ENCODE measurements around the gene ZNF362.

The ZNF362 gene

DNA sequence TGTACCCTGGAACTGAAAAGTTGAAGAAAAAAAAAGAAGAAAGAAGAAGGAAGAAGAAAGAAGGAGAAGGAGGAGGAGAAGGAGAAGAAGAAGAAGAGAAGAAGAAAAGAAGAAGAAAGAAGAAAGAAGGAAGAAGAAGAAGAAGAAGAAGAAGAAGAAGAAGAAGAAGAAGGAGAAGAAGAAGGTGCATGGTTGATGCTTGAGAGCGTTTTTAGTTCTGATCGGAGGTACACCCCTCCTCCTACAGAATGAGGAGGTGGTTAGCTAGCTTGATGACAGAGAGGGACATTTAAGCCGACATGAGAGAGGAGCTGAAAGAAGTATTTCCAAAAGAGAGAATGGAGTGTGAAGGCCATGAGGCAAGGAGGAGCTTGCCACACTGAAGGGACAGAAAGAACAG is 5.6 kb upstream of the ZNF362 start:
- H3K9me3 ChIP-seq (ENCODE audit: control insufficient read depth, insufficient read depth, low read length), result no peaks in the 10 kb centered on the region
- no peak overlapping the region for H3K4me2 ChIP-seq (ENCODE audit: low read length)

GRCh38 chr1:33254491-33254890 is 1.8 kb upstream of the ZNF362 start:
- no peaks in the 10 kb centered on the region for H4K20me1 ChIP-seq (ENCODE audit: control insufficient read depth, insufficient read depth, low read depth, low read length)
- H3K4me1 ChIP-seq (ENCODE audit: control insufficient read depth, low read length), result peaks cover 24% of the 10 kb centered on the region
- peaks cover 3% of the 10 kb centered on the region; the same call in 1 of the 2 replicates for H3K36me3 ChIP-seq (ENCODE audit: control insufficient read depth, low read length)
- no peaks in the 10 kb centered on the region for H3K9me3 ChIP-seq (ENCODE audit: control insufficient read depth, insufficient read depth, low read length)
- H3K79me2 ChIP-seq (ENCODE audit: control insufficient read depth, low read length), result peaks cover 26% of the 10 kb centered on the region
- H3K9me2 ChIP-seq (replicated peaks; ENCODE audit: control insufficient read depth, low read length), result no peaks in the 10 kb centered on the region
- no peak for TF ChIP-seq EZH2phosphoT487 (IDR thresholded peaks at IDR 0.05; ENCODE audit: borderline replicate concordance, low read length)
- TF ChIP-seq, protein P1, sequence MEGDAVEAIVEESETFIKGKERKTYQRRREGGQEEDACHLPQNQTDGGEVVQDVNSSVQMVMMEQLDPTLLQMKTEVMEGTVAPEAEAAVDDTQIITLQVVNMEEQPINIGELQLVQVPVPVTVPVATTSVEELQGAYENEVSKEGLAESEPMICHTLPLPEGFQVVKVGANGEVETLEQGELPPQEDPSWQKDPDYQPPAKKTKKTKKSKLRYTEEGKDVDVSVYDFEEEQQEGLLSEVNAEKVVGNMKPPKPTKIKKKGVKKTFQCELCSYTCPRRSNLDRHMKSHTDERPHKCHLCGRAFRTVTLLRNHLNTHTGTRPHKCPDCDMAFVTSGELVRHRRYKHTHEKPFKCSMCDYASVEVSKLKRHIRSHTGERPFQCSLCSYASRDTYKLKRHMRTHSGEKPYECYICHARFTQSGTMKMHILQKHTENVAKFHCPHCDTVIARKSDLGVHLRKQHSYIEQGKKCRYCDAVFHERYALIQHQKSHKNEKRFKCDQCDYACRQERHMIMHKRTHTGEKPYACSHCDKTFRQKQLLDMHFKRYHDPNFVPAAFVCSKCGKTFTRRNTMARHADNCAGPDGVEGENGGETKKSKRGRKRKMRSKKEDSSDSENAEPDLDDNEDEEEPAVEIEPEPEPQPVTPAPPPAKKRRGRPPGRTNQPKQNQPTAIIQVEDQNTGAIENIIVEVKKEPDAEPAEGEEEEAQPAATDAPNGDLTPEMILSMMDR (IDR thresholded peaks at IDR 0.05; ENCODE audit: low read depth, low read length, poor library complexity, severe bottlenecking), result no peak
- H3K4me2 ChIP-seq (ENCODE audit: low read length), result no peak overlapping the region
- no peak overlapping the region for H3K4me3 ChIP-seq (ENCODE audit: low read length)
- no peaks in the 10 kb centered on the region for H3F3A ChIP-seq (ENCODE audit: control insufficient read depth, insufficient read depth)
- H3K27ac ChIP-seq (ENCODE audit: low read depth, low read length), result no peak overlapping the region
- peaks cover 4% of the 10 kb centered on the region; the same call in 1 of the 2 replicates for H3K27me3 ChIP-seq (ENCODE audit: control insufficient read depth, low read length)

More for the DNA sequence above, 5.6 kb upstream of the ZNF362 start:
- Histone ChIP-seq H4K20me1 (ENCODE audit: control insufficient read depth, insufficient read depth, low read depth, low read length) (no peaks in the 10 kb centered on the region), H3K36me3 (ENCODE audit: control insufficient read depth, low read length) (no peaks in the 10 kb centered on the region), H3K9me2 (replicated peaks; ENCODE audit: control insufficient read depth, low read length) (no peaks in the 10 kb centered on the region), H3K27me3 (ENCODE audit: control insufficient read depth, low read length) (peaks cover 18% of the 10 kb centered on the region; the same call in 1 of the 2 replicates), H3K27ac (ENCODE audit: low read depth, low read length) (no peak overlapping the region), H3F3A (ENCODE audit: control insufficient read depth, insufficient read depth) (no peaks in the 10 kb centered on the region), H3K4me3 (ENCODE audit: low read length) (no peak overlapping the region), H3K4me1 (ENCODE audit: control insufficient read depth, low read length) (peaks cover 6% of the 10 kb centered on the region), H3K79me2 (ENCODE audit: control insufficient read depth, low read length) (no peaks in the 10 kb centered on the region)
- TF ChIP-seq, protein P1 (IDR thresholded peaks at IDR 0.05; ENCODE audit: low read depth, low read length, poor library complexity, severe bottlenecking), result no peak
- TF ChIP-seq EZH2phosphoT487 (IDR thresholded peaks at IDR 0.05; ENCODE audit: borderline replicate concordance, low read length), result no peak

DNA sequence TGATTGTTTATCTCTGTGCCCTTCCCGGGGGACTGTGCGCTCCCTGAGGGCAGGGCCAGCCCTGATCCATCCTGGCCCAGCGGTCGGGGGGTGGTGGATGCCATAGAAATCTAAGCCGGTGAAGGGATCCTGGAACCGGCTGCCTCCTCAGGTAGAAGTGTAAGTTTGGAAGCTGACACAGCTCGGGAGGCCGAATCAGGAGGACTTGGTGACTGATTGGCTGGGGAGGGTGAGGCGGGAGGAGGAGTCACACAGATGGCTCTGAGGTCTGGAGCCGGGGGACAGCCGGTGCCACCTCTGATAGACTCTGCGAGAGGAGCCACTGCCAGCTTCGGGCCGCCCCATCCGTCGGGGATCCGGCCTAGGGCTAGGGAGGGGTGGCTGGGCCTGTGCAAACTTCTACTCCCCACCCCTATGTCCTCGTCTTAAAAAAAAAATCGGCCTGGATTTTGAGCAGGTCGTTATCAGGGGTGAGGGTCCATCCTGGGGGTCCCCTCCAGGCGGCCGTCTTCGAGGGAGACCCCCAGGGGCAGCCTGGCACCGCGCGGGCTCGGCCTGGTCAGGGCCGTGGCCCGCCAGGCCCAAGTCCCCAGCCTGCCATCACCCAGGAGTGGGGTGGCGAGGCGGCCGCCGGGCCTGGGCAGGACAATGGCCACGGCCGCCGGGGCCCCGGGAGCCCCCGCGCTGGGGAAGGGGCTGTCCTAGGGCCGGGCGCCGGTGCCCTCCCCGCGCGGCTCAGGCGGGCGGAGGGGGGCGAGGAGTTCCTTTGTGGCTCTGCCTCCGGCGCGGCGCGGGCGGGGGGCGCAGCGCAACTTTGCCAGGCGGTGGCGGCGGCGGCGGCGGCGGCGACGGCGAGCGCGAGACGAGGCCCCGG is 708 bp upstream of the ZNF362 start:
- Histone ChIP-seq H3K4me2 (ENCODE audit: low read length) (peak overlapping the region; percentile 69), H3K4me1 (ENCODE audit: control insufficient read depth, low read length) (peaks cover 24% of the 10 kb centered on the region), H3K9me3 (ENCODE audit: control insufficient read depth, insufficient read depth, low read length) (no peaks in the 10 kb centered on the region), H3K79me2 (ENCODE audit: control insufficient read depth, low read length) (peaks cover 31% of the 10 kb centered on the region), H3K9me2 (replicated peaks; ENCODE audit: control insufficient read depth, low read length) (no peaks in the 10 kb centered on the region), H3K4me3 (ENCODE audit: low read length) (peak overlapping the region; percentile 68), H3K36me3 (ENCODE audit: control insufficient read depth, low read length) (peaks cover 3% of the 10 kb centered on the region; the same call in 1 of the 2 replicates), H4K20me1 (ENCODE audit: control insufficient read depth, insufficient read depth, low read depth, low read length) (no peaks in the 10 kb centered on the region), H3F3A (ENCODE audit: control insufficient read depth, insufficient read depth) (no peaks in the 10 kb centered on the region), H3K27ac (ENCODE audit: low read depth, low read length) (no peak overlapping the region), H3K27me3 (ENCODE audit: control insufficient read depth, low read length) (no peaks in the 10 kb centered on the region)
- TF ChIP-seq, protein P1 (IDR thresholded peaks at IDR 0.05; ENCODE audit: low read depth, low read length, poor library complexity, severe bottlenecking), result no peak
- TF ChIP-seq EZH2phosphoT487 (IDR thresholded peaks at IDR 0.05; ENCODE audit: borderline replicate concordance, low read length), result no peak
